Body of pancreas (tissue), 4 donors: ENCODE measurements around the gene IL6R.

Source experiments
- CTCF ChIP-seq, 7 experiments: fragments of 450-650 bp in 4 of 7; fragments of 200-600 bp in 3 of 7; sonication (generic) in 3 of 7; IDR thresholded peaks; one replicate each; pipeline ENCODE4 v1.5.1; 2016 to 2019; ENCODE audit warnings: antibody characterized with exemption in 7 of 7
- POLR2A ChIP-seq, 3 donors: fragments of 450-650 bp; IDR thresholded peaks; one replicate each; pipeline ENCODE4 v1.6.1; 2016; ENCODE audit warnings: antibody characterized with exemption in 3 of 3, mild to moderate bottlenecking in 2 of 3

- peak; percentile 26 to 75 (median 60) for TF ChIP-seq CTCF (IDR thresholded peaks at IDR 0.05)
- TF ChIP-seq POLR2A (IDR thresholded peaks at IDR 0.05) = peak; percentile 67 to 86 (median 84)
These were observed at the start of gene IL6R for GRCh38 chr1:154404984-154405746.
